DMS 273 (cell line): Measurements from ENCODE around the gene ANK3.
"Not testable (repeated sequence)": the region's sequence is repeated elsewhere in the genome, so short reads cannot be mapped to it uniquely, and the experiment has no call there.

Source experiments
- DNase-seq: peaks from one replicate; lab custom pipeline; 2025; ENCODE audit not compliant: unreplicated experiment; lab: John Stamatoyannopoulos, UW

Gene ANK3

GRCh38 chr10:60043561-60044241 lies 346.0 kb downstream of the ANK3 start:
- no peak for DNase-seq

GRCh38 chr10:60042914-60043313 lies 346.8 kb downstream of the ANK3 start:
- no peak for DNase-seq

DNA sequence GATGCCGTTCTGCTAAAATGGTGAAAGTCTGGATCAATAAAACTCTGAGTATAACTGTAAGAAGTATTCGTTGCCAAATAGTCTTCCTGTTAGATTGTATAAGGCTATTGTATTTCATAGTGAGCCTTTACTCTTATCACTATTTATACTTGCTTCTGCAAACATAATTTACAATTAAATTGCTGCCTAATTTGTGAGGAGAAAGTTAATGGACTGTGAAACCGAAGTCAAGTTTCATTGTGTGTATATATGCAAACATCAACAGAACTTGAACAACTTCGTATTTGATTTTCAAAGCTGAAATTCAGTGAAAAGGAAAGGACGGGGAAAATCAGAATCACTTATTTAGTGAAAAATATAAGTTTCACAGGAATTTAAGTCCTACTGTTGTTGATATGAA lies 347.4 kb downstream of the ANK3 start:
- DNase-seq = no peak

DNA sequence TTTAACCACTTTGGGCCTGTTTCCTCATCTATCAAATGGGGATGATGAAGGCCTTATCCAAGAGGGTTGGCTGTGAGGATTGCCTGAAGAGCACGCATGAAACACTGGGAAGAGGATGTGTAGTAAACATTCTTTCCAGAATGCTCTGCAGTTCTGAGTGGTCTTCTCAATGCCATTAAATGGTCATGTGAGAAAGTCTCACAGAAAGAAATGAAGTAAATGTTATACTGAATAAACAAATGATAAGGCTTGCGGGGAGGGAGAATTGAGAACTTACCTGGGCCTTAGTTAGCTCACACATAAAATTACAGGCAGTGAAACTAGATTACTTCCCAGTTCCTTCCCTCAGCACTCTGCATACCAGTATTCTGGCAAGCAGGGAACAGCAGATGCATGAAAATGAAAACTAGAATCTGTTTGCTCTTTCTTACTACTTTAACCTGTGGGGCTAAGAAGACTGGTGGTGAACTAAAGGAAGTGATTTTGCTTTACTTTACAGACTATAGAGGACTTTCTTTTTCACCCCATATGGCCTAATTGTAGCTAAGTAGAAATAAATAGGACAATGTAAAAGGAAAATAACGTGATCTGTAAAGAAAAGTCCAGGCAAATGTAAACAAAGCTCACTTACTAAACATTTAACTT lies 348.1 kb downstream of the ANK3 start:
- no peak for DNase-seq

GRCh38 chr10:60040014-60040662 lies 349.5 kb downstream of the ANK3 start:
- no peak for DNase-seq

DNA sequence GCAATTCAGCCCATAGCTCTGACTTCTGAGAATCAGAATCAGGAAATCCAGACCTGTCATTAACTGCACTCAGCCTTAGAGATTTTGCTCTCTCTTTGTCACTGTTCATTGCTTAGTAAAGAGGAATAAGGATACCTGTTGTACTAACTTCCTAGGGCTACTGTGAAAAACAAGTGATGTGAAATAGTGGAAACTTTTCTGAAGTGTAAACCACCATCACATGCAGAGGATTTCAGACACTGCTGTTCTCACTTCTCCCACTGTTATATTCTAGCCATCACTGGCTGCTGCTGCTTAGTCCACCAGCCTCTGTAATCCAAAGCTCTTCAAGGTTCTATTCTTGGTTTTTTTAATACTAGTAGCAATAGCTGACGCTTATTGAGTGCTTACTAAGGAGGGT lies 353.7 kb downstream of the ANK3 start:
- no peak for DNase-seq

- not testable (repeated sequence) for DNase-seq
Measured at GRCh38 chr10:60035375-60035774, 354.3 kb downstream of the ANK3 start.

- DNase-seq = peak; percentile 71
Measured at GRCh38 chr10:60032723-60033122, 357.0 kb downstream of the ANK3 start.

DNA sequence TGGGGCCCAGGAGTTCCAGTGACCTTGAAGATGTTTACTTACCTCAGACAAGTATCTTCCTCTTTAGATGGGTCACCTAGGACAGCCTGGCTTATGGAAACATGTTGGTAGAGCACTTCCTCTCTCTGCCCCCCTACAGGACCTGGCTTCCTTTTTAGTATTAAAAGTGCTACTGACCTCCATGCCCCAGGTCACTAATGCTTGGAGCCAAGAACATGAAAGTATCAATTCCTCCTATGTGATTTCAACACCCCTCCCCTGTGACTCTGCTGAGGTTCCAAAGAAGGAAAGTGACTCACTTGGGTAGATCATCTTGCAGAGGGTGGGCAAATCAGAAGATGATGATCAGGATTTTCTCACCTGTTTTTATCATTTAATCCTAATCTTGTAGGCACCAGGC lies 358.0 kb downstream of the ANK3 start:
- no peak for DNase-seq

DNA sequence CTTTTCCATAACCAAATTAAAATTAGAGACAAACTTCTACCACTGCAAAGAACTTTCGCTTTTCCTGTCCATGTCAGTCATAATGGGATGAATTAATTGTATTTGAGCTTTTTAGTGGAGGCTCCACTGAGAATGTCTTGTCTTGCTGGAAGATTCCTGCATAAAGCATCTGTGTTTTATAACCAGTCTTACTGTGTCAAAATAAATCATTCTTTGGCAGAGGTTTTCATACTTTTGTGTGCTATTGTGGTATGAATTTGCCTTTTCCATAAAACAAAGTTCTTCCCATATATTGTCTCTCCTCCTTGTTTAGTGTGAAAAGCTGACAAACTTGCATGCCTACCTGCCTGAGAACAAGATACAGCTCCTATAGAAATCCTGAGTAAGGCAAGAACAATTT lies 358.5 kb downstream of the ANK3 start:
- DNase-seq = no peak

DNA sequence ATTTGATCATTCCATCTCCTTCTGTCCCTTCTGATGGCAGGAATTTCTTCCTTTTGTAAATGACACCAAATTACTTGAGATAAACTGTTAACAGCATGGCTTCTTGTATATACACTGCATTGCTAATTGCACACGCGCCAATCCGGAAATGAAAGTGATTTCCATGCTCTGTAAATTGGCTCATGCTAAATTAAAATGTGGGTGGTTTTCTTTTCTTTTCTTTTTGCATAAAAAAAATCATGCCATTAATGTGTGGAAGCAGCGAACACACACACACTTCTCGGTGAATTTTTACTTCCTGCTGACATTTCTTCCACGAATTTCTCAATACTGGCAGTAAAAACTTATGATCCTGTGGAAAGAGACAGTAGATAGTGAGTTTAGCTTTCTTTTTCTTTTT lies 360.2 kb downstream of the ANK3 start:
- DNase-seq = no peak

- DNase-seq = no peak
Measured at GRCh38 chr10:60028081-60028480, 361.6 kb downstream of the ANK3 start.

GRCh38 chr10:60025279-60025678 lies 364.4 kb downstream of the ANK3 start:
- DNase-seq = no peak

DNA sequence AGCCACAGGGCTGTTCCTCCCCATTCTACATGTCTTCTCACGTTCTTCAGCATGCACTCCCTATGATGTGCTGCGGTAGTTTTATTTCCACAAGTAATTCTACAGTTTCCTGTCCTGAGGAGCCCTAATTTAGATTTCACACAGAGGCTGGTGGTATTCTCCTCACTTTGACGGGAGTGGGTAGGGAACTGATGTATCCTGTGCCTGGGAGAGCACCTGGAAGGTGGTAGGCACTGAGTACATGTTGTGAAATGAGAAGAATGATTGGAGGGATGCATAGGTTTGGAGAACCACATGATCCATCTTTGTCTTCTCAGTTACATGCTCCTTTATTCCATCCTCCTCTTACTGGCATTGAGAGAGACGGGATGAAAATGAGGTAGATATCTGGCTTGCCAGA lies 365.2 kb downstream of the ANK3 start:
- no peak for DNase-seq

- DNase-seq = no peak
Measured at GRCh38 chr10:60023155-60023877, 366.4 kb downstream of the ANK3 start.

DNA sequence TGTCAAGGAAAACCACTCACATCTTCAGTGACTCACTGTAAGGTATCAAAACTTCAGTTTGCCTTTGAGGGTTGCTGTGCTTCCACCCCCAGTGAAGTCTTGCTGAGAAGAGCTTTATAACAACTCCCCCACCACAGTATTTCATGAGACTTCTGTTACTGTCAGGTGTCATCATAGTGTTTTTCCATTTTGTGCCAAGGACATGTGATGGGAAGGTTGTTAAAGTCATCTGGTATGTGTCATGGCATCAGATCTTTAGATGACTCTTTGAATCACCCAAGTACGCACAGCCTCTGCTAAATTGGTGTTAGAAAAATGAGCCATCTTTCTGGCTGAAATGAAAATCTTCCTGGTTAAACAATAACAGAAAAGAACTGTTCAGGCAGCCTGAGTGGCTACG lies 368.3 kb downstream of the ANK3 start:
- DNase-seq = no peak

- no peak for DNase-seq
Measured at GRCh38 chr10:60016794-60017193, 372.9 kb downstream of the ANK3 start.

DNA sequence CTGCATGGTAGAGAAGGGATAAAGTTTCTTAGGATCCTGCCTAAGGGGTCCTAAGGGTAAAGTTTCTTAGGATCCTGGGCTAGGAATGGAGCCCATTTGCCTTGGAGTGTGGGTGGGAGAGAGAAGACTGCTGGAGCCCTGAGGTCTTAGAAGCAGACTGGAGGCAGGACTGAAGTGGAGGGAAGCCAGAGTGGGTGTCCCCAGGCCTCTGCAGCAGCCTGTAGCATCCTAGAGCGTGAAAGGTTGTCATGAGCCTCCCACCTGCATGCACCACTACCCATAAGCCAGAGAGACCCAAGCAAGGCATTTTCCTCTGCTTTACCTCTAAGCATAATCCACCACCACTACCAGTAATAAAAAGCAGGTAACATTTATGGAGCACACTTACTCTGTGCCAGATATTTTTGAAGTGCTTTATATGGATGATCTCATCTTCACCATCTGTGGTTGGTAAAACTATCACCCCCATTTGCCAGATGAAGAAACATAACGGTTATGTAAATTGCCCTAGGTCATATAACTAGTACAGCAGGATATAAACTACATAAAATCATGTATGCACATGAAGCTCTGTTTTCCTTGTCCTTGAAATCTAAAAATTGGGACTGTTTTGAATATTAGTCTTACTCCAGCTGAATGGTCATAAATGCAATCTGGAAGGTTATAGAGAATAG lies 379.8 kb downstream of the ANK3 start:
- peak; percentile 72 for DNase-seq

DNA sequence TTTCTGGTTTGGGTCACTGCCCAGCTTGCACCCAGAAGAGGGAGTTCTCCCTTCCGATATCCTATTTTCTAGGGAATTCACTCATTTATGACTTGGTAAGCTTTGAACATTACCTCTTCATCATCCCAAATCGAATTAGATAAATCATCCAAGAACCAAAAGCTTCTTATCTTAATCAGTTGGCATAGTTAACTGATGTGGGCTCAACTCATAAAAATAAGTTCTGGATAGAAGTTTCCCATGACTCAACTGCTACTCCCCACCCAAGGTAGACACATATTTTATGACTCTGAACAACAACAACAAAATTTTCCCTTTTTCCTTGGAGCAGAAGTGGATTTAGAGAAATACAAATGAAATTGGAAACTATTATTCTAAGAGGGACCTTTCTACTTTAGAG lies 380.4 kb downstream of the ANK3 start:
- DNase-seq = no peak

GRCh38 chr10:60008816-60009215 lies 380.9 kb downstream of the ANK3 start:
- peak; percentile 41 for DNase-seq

GRCh38 chr10:60006062-60006461 lies 383.6 kb downstream of the ANK3 start:
- no peak for DNase-seq
